Neuronal stem cell (in vitro differentiated cells): ENCODE data around the gene PRKN.

Experiments
- DNase-seq: peaks from one replicate; pipeline ENCODE4 v3.0.0-alpha.2; 2013; ENCODE audit warnings: low spot score
- H2AFZ ChIP-seq: one replicate; pipeline ENCODE4 v1.6.1; 2013; ENCODE audit warnings: mild to moderate bottlenecking, low read length, inconsistent platforms
- H2AK5ac ChIP-seq: 2 replicates; pipeline ENCODE4 v1.6.1; 2013; ENCODE audit warnings: low read depth, mild to moderate bottlenecking, inconsistent platforms, low read length, moderate library complexity, mixed read lengths
- H2BK120ac ChIP-seq: 2 replicates; pipeline ENCODE4 v1.6.1; 2013; ENCODE audit warnings: low read depth, mild to moderate bottlenecking, inconsistent platforms, low read length, moderate library complexity, mixed read lengths
- H2BK12ac ChIP-seq: one replicate; pipeline ENCODE4 v1.6.1; 2013; ENCODE audit warnings: low read length, inconsistent platforms
- H2BK15ac ChIP-seq: 2 replicates; pipeline ENCODE4 v1.6.1; 2013; ENCODE audit warnings: mild to moderate bottlenecking, low read length, inconsistent platforms, mixed read lengths
- H2BK5ac ChIP-seq: one replicate; pipeline ENCODE4 v1.6.1; 2013; ENCODE audit warnings: inconsistent platforms, mild to moderate bottlenecking, low read length, moderate library complexity
- H3K14ac ChIP-seq: one replicate; pipeline ENCODE4 v1.6.1; 2013; ENCODE audit warnings: low read length, inconsistent platforms
- H3K18ac ChIP-seq: 2 replicates; pipeline ENCODE4 v1.6.1; 2013; ENCODE audit warnings: low read length, inconsistent platforms
- H3K23ac ChIP-seq: 2 replicates; pipeline ENCODE4 v1.6.1; 2013; ENCODE audit warnings: low read depth, mild to moderate bottlenecking, mixed read lengths, low read length, inconsistent platforms; ENCODE audit not compliant: poor library complexity
- H3K27ac ChIP-seq: replicated peaks from 3 replicates; pipeline ENCODE4 v1.5.1; 2013; ENCODE audit warnings: low read length, inconsistent platforms
- H3K27me3 ChIP-seq, 3 experiments: 2 replicates each; pipeline ENCODE4 v1.6.1; 2013; ENCODE audit warnings: low read length in 3 of 3, mild to moderate bottlenecking in 2 of 3, inconsistent platforms in 1 of 3, low read depth in 1 of 3, mixed read lengths in 1 of 3, moderate library complexity in 1 of 3; ENCODE audit not compliant: control insufficient read depth in 3 of 3, insufficient read depth in 3 of 3
- H3K36me3 ChIP-seq, 2 donors: replicated peaks in 1 of 2; 2 replicates each; pipeline ENCODE4 v1.6.1; 2013; ENCODE audit warnings: low read length in 2 of 2; ENCODE audit not compliant: control insufficient read depth in 2 of 2, insufficient read depth in 2 of 2
- H3K4ac ChIP-seq: 2 replicates; pipeline ENCODE4 v1.6.1; 2013; ENCODE audit warnings: inconsistent platforms, mild to moderate bottlenecking, low read length, moderate library complexity
- H3K4me1 ChIP-seq, 2 donors: 1 replicate in 1 of 2; 2 replicates in 1 of 2; pipeline ENCODE4 v1.6.1; 2013; ENCODE audit warnings: low read length in 2 of 2, low read depth in 1 of 2; ENCODE audit not compliant: control insufficient read depth in 2 of 2, insufficient read depth in 1 of 2
- H3K4me2 ChIP-seq: one replicate; pipeline ENCODE4 v1.6.1; 2013; ENCODE audit warnings: mild to moderate bottlenecking, low read length, inconsistent platforms; ENCODE audit not compliant: insufficient read depth, poor library complexity, severe bottlenecking
- H3K4me3 ChIP-seq, 2 donors: 2 replicates each; pipeline ENCODE4 v1.5.1; 2013; ENCODE audit warnings: low read length in 2 of 2, mild to moderate bottlenecking in 2 of 2, inconsistent platforms in 1 of 2, moderate library complexity in 1 of 2
- H3K79me1 ChIP-seq: one replicate; pipeline ENCODE4 v1.6.1; 2013; ENCODE audit warnings: low read depth, mild to moderate bottlenecking, inconsistent platforms, low read length, moderate library complexity
- H3K9ac ChIP-seq: one replicate; pipeline ENCODE4 v1.6.1; 2013; ENCODE audit warnings: mild to moderate bottlenecking, low read depth, low read length, inconsistent platforms; ENCODE audit not compliant: poor library complexity
- H3K9me3 ChIP-seq, 2 donors: replicated peaks in 1 of 2; 2 replicates each; pipeline versions ENCODE3 to v1.6.1; 2013; ENCODE audit warnings: low read length in 2 of 2, mild to moderate bottlenecking in 2 of 2, inconsistent platforms in 1 of 2, low read depth in 1 of 2, mixed read lengths in 1 of 2, moderate library complexity in 1 of 2; ENCODE audit not compliant: control insufficient read depth in 2 of 2, insufficient read depth in 1 of 2
- H4K8ac ChIP-seq: one replicate; pipeline ENCODE4 v1.6.1; 2013; ENCODE audit warnings: low read depth, mild to moderate bottlenecking, inconsistent platforms, low read length, moderate library complexity
- H4K91ac ChIP-seq: one replicate; pipeline ENCODE4 v1.6.1; 2013; ENCODE audit warnings: low read length, low read depth, mild to moderate bottlenecking, inconsistent platforms; ENCODE audit not compliant: poor library complexity
- WGBS, 2 donors: extraction: QIAGEN DNeasy Blood & Tissue Kit; methylation state at CpG; one replicate each; pipeline ENCODE4 v1.1.7; 2013; ENCODE audit warnings: missing lambda C conversion rate in 2 of 2, mixed read lengths in 1 of 2; ENCODE audit not compliant: insufficient read length in 2 of 2, insufficient replicate concordance in 1 of 2; ENCODE audit errors: extremely low coverage in 2 of 2; 5-methylcytosine and 5-hydroxymethylcytosine counted together

PRKN gene

GRCh38 chr6:161489626-161490306 lies 1237.8 kb downstream of the PRKN start:
- no peak overlapping the region for H4K91ac ChIP-seq
- no peak overlapping the region for H2AK5ac ChIP-seq
- H3K14ac ChIP-seq, result no peak overlapping the region
- H3K27me3 ChIP-seq, result peaks cover 0 to 18% (median 0%) of the 10 kb centered on the region in 3 experiments
- H3K79me1 ChIP-seq, result no peaks in the 10 kb centered on the region
- no peaks in the 10 kb centered on the region for H3K9me3 ChIP-seq
- H2BK15ac ChIP-seq, result no peak overlapping the region
- H2BK120ac ChIP-seq, result no peak overlapping the region
- no peak overlapping the region for H3K27ac ChIP-seq
- H2BK12ac ChIP-seq, result no peak overlapping the region
- no CpG with 5 or more reads among the region's 5 CpGs for WGBS, 2 donors
- DNase-seq, result no peak
- no peak overlapping the region for H3K4me2 ChIP-seq
- H3K4ac ChIP-seq, result no peak overlapping the region
- no peak overlapping the region for H2BK5ac ChIP-seq
- H3K36me3 ChIP-seq, result no peaks in the 10 kb centered on the region
- peaks cover 4 to 12% of the 10 kb centered on the region in 2 donors for H3K4me1 ChIP-seq
- no peak overlapping the region for H3K18ac ChIP-seq
- H3K23ac ChIP-seq, result no peak overlapping the region
- no peak overlapping the region for H2AFZ ChIP-seq
- H4K8ac ChIP-seq, result no peak overlapping the region
- no peak overlapping the region for H3K9ac ChIP-seq
- no peak overlapping the region for H3K4me3 ChIP-seq

DNA sequence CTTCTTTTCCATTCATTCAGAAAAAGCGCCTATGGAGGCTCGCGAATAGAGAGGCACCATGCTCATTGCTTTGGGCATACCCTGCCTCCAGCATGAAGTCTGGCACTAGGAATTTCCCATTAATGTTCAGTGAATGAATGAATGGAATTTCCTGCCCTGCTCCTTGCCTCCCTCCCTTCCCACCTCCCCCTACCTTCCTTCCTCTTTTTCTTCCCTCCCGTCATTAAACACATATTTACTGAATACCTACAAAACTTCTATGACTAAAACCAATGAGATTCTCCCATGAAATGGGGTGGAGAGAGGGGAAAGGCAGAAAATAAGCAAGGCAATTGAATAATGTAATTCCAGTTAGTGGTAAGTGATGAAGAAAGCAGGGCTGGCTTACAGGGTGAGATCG lies 1239.9 kb downstream of the PRKN start:
- Histone ChIP-seq H3K23ac (no peak overlapping the region), H3K14ac (no peak overlapping the region)
- 100% methylated on average over 1 of the region's 5 CpGs; no CpG with 5 or more reads in 1 of the 2 donors for whole genome bisulfite sequencing, 2 donors

GRCh38 chr6:161487217-161487531 lies 1240.4 kb downstream of the PRKN start:
- H3K27me3 ChIP-seq, result peaks cover 0 to 6% (median 0%) of the 10 kb centered on the region in 3 experiments
- H3K9ac ChIP-seq, result no peak overlapping the region
- no peak overlapping the region for H3K27ac ChIP-seq
- no peak overlapping the region for H3K14ac ChIP-seq
- no peak overlapping the region for H3K4me2 ChIP-seq
- no peaks in the 10 kb centered on the region for H3K36me3 ChIP-seq
- H3K9me3 ChIP-seq, result no peaks in the 10 kb centered on the region
- no peak overlapping the region for H2BK5ac ChIP-seq
- no peak overlapping the region for H4K8ac ChIP-seq
- WGBS, 2 donors, result no CpG with 5 or more reads among the region's 1 CpG
- no peak overlapping the region for H3K18ac ChIP-seq
- H2BK120ac ChIP-seq, result no peak overlapping the region
- H3K4me1 ChIP-seq, result peaks cover 3 to 13% of the 10 kb centered on the region in 2 donors
- no peak overlapping the region for H3K4ac ChIP-seq
- H2BK12ac ChIP-seq, result no peak overlapping the region
- H2AK5ac ChIP-seq, result peak overlapping the region; percentile 27
- H3K23ac ChIP-seq, result no peak overlapping the region
- H2BK15ac ChIP-seq, result no peak overlapping the region
- DNase-seq, result no peak
- H3K4me3 ChIP-seq, result no peak overlapping the region
- H4K91ac ChIP-seq, result no peak overlapping the region
- no peak overlapping the region for H2AFZ ChIP-seq
- H3K79me1 ChIP-seq, result no peaks in the 10 kb centered on the region

More for the DNA sequence above, 1239.9 kb downstream of the PRKN start:
- Histone ChIP-seq H3K4me2 (no peak overlapping the region), H3K9ac (no peak overlapping the region), H3K4ac (no peak overlapping the region), H4K91ac (no peak overlapping the region), H2AK5ac (no peak overlapping the region), H3K36me3 (no peaks in the 10 kb centered on the region), H3K4me3 (no peak overlapping the region), H2BK120ac (no peak overlapping the region), H3K27me3 (peaks cover 0 to 6% (median 0%) of the 10 kb centered on the region in 3 experiments), H2BK5ac (no peak overlapping the region), H2BK12ac (no peak overlapping the region), H3K18ac (no peak overlapping the region), H3K4me1 (peaks cover 0 to 13% of the 10 kb centered on the region in 2 donors), H3K79me1 (no peaks in the 10 kb centered on the region), H3K27ac (no peak overlapping the region), H4K8ac (no peak overlapping the region), H2AFZ (no peak overlapping the region), H3K9me3 (no peaks in the 10 kb centered on the region), H2BK15ac (no peak overlapping the region)
- no peak for DNase-seq

- no peak overlapping the region for H3K23ac ChIP-seq
- no peak overlapping the region for H2BK15ac ChIP-seq
- H3K18ac ChIP-seq, result no peak overlapping the region
- no peak overlapping the region for H4K8ac ChIP-seq
- no peak overlapping the region for H3K9ac ChIP-seq
- H3K4ac ChIP-seq, result no peak overlapping the region
- H3K9me3 ChIP-seq, result no peaks in the 10 kb centered on the region
- H4K91ac ChIP-seq, result no peak overlapping the region
- H3K27ac ChIP-seq, result no peak overlapping the region
- H2BK120ac ChIP-seq, result no peak overlapping the region
- WGBS, 2 donors, result no CpG with 5 or more reads among the region's 7 CpGs
- no peak overlapping the region for H2BK5ac ChIP-seq
- no peaks in the 10 kb centered on the region for H3K79me1 ChIP-seq
- no peak overlapping the region for H3K14ac ChIP-seq
- peaks cover 0 to 6% (median 0%) of the 10 kb centered on the region in 3 experiments for H3K27me3 ChIP-seq
- DNase-seq, result no peak
- H3K4me2 ChIP-seq, result no peak overlapping the region
- H3K4me3 ChIP-seq, result no peak overlapping the region
- no peak overlapping the region for H2AFZ ChIP-seq
- peaks cover 3 to 13% of the 10 kb centered on the region in 2 donors for H3K4me1 ChIP-seq
- H3K36me3 ChIP-seq, result no peaks in the 10 kb centered on the region
- peak overlapping the region; percentile 27 for H2AK5ac ChIP-seq
- no peak overlapping the region for H2BK12ac ChIP-seq
Measured at GRCh38 chr6:161486361-161487216, 1241.0 kb downstream of the PRKN start.
